IMR-90 (cell line): ENCODE measurements around the gene MUSTN1. TPM values are rescaled to one million over a fixed set of nuclear protein-coding genes. Genes with fewer than 3 reads are reported as not detected.

ENCODE experiments used
- ATAC-seq: fragments of 200-7000 bp; cut with Tn5 transposase; 2 replicates; pipeline ENCODE4 v1.9.1; 2020; ENCODE audit warnings: low read depth, mild to moderate bottlenecking, moderate library complexity
- BruUV-seq: library from RNA; stranded (reverse); fragments of 400-500 nt; replicated peaks from 2 replicates; lab custom pipeline; 2021; lab: Mats Ljungman, UMichigan
- CTCF ChIA-PET: fragments of 300-600 bp; formaldehyde crosslinking; extraction: SDS; loops from one replicate; lab custom pipeline; 2021; ENCODE audit warnings: antibody characterized with exemption; lab: Yijun Ruan, JAX
- POLR2A ChIA-PET: fragments of 300-600 bp; sonication (Branson Sonifier 250); formaldehyde crosslinking; loops from one replicate; lab custom pipeline; 2022; ENCODE audit warnings: antibody characterized with exemption; ENCODE audit not compliant: unreplicated experiment; lab: Charles Lee
- DNase-seq: peaks from one replicate; pipeline ENCODE4 v3.0.0; 2013
- H2AFZ ChIP-seq: replicated peaks from 2 replicates; pipeline ENCODE3; 2013; ENCODE audit warnings: low read length, mild to moderate bottlenecking; ENCODE audit not compliant: poor library complexity
- H2AK5ac ChIP-seq: 2 replicates; pipeline ENCODE4 v1.6.1; 2013; ENCODE audit warnings: low read depth, low read length, inconsistent platforms
- H2AK9ac ChIP-seq: replicated peaks from 2 replicates; pipeline ENCODE3; 2013; ENCODE audit warnings: mild to moderate bottlenecking, low read depth, low read length, moderate library complexity; ENCODE audit not compliant: poor library complexity
- H2BK120ac ChIP-seq: 2 replicates; pipeline ENCODE4 v1.6.1; 2013; ENCODE audit warnings: low read depth, low read length, inconsistent platforms
- H2BK15ac ChIP-seq: 3 replicates; pipeline ENCODE4 v1.6.1; 2013; ENCODE audit warnings: low read depth, low read length, inconsistent platforms
- H2BK20ac ChIP-seq: 2 replicates; pipeline ENCODE4 v1.6.1; 2013; ENCODE audit warnings: low read depth, mild to moderate bottlenecking, inconsistent platforms, low read length, moderate library complexity
- H2BK5ac ChIP-seq: 2 replicates; pipeline ENCODE4 v1.6.1; 2013; ENCODE audit warnings: mild to moderate bottlenecking, low read depth, low read length, inconsistent platforms; ENCODE audit not compliant: poor library complexity, severe bottlenecking
- H3K14ac ChIP-seq: replicated peaks from 2 replicates; pipeline ENCODE4 v1.6.1; 2013; ENCODE audit warnings: low read depth, low read length, inconsistent platforms
- H3K18ac ChIP-seq: 2 replicates; pipeline ENCODE4 v1.6.1; 2013; ENCODE audit warnings: low read depth, low read length, control low read depth
- H3K23ac ChIP-seq: 2 replicates; pipeline ENCODE4 v1.6.1; 2013; ENCODE audit warnings: low read depth, low read length, inconsistent platforms
- H3K27ac ChIP-seq: 2 replicates; pipeline ENCODE4 v1.5.1; 2013; ENCODE audit warnings: mild to moderate bottlenecking, control low read depth, low read length; ENCODE audit not compliant: insufficient read depth
- H3K27me3 ChIP-seq: 2 replicates; pipeline ENCODE4 v1.6.1; 2013; ENCODE audit warnings: low read length; ENCODE audit not compliant: control insufficient read depth, insufficient read depth
- H3K36me3 ChIP-seq: 2 replicates; pipeline ENCODE4 v1.6.1; 2013; ENCODE audit warnings: low read length, mixed read lengths; ENCODE audit not compliant: control insufficient read depth, insufficient read depth
- H3K4ac ChIP-seq: 2 replicates; pipeline ENCODE4 v1.6.1; 2013; ENCODE audit warnings: low read depth, low read length, inconsistent platforms
- H3K4me1 ChIP-seq: 2 replicates; pipeline ENCODE4 v1.6.1; 2013; ENCODE audit warnings: low read length, mixed read lengths; ENCODE audit not compliant: control insufficient read depth, insufficient read depth
- H3K4me2 ChIP-seq: 2 replicates; pipeline ENCODE4 v1.6.1; 2013; ENCODE audit warnings: low read depth, mild to moderate bottlenecking, control low read depth, low read length, moderate library complexity
- H3K4me3 ChIP-seq: 2 replicates; pipeline ENCODE4 v1.5.1; 2013; ENCODE audit warnings: low read depth, mild to moderate bottlenecking, control low read depth, low read length, moderate library complexity; ENCODE audit not compliant: insufficient read depth
- H3K56ac ChIP-seq: 2 replicates; pipeline ENCODE4 v1.6.1; 2013; ENCODE audit warnings: low read length, inconsistent platforms; ENCODE audit not compliant: insufficient read depth; ENCODE audit errors: extremely low read depth
- H3K79me1 ChIP-seq, 2 experiments: 2 replicates each; pipeline ENCODE4 v1.6.1; 2013; ENCODE audit warnings: low read length in 2 of 2, inconsistent platforms in 1 of 2, low read depth in 1 of 2
- H3K9ac ChIP-seq: 2 replicates; pipeline ENCODE4 v1.6.1; 2013; ENCODE audit warnings: low read depth, low read length, control low read depth
- H3K9me1 ChIP-seq: 2 replicates; pipeline ENCODE4 v1.6.1; 2013; ENCODE audit warnings: low read length, inconsistent platforms; ENCODE audit not compliant: insufficient read depth
- H3K9me3 ChIP-seq: 2 replicates; pipeline ENCODE4 v1.6.1; 2013; ENCODE audit warnings: low read length; ENCODE audit not compliant: control insufficient read depth, insufficient read depth
- H4K20me1 ChIP-seq: 2 replicates; pipeline ENCODE4 v1.6.1; 2013; ENCODE audit warnings: low read length, inconsistent platforms; ENCODE audit not compliant: insufficient read depth
- H4K5ac ChIP-seq: 2 replicates; pipeline ENCODE4 v1.6.1; 2013; ENCODE audit warnings: mild to moderate bottlenecking, low read depth, low read length, control low read depth
- H4K8ac ChIP-seq, 2 experiments: 2 replicates each; pipeline ENCODE4 v1.6.1; 2013; ENCODE audit warnings: low read depth in 2 of 2, low read length in 2 of 2, control low read depth in 1 of 2, inconsistent platforms in 1 of 2
- H4K91ac ChIP-seq: 2 replicates; pipeline ENCODE4 v1.6.1; 2013; ENCODE audit warnings: low read depth, low read length, inconsistent platforms; ENCODE audit not compliant: insufficient read depth
- NFE2L2 ChIP-seq: fragments of 150-350 bp; IDR thresholded peaks from 2 replicates; pipeline ENCODE4 v1.6.1; 2016; ENCODE audit warnings: low read depth, mild to moderate bottlenecking, low read length
- SMC3 ChIP-seq: fragments of 150-350 bp; IDR thresholded peaks from 2 replicates; pipeline ENCODE4 v1.6.1; 2016; ENCODE audit warnings: low read depth, mild to moderate bottlenecking, antibody characterized with exemption, low read length, moderate library complexity
- WGBS, 2 experiments: methylation state at CpG; one replicate each; pipeline versions ENCODE4 v1.1.5 to v1.1.7; 2013; ENCODE audit warnings: missing lambda C conversion rate in 2 of 2; ENCODE audit not compliant: insufficient read length in 1 of 2; ENCODE audit errors: extremely low coverage in 2 of 2; 5-methylcytosine and 5-hydroxymethylcytosine counted together
- dilution Hi-C: fragments of 300-500 bp; cut with HindIII; formaldehyde crosslinking; loops from one replicate; pipeline ENCODE4 v1.14.3; 2018; ENCODE audit warnings: low sequenced_read_pairs; ENCODE audit not compliant: unreplicated experiment
- in situ Hi-C: fragments of 300-500 bp; cut with MboI; formaldehyde crosslinking; loops from 3 replicates; pipeline ENCODE4 v1.14.3; 2019; ENCODE audit warnings: low sequenced_read_pairs, inconsistent platforms, mixed read lengths
- intact Hi-C: fragments of 100-400 bp; cut with micrococcal nuclease; formaldehyde crosslinking; loops from 2 replicates; pipeline ENCODE4 v1.10.0; 2022
- polyA plus RNA-seq, 3 experiments: library from polyadenylated mRNA; depleted of rRNA; stranded (reverse); fragments of >200 nt; gene quantifications; 2 replicates each; pipeline ENCODE4 v1.2.3, GENCODE V29; 2012; ENCODE audit warnings: low replicate concordance in 1 of 3
- total RNA-seq: library from RNA; depleted of rRNA; stranded (reverse); fragments of >200 nt; gene quantifications from 2 replicates; pipeline ENCODE4 v1.2.3, GENCODE V29; 2012
- TF ChIP-seq, protein P1 (sequence below): conservative IDR thresholded peaks from 2 replicates; pipeline ENCODE4 v1.5.1; 2012; ENCODE audit warnings: mild to moderate bottlenecking, low read depth, low read length, improper control_type of control experiment

The MUSTN1 gene
- total and polyA plus RNA-seq, 2 of the 4 experiments (the other 2 are of a cell fraction) = not detected

GRCh38 chr3:52877085-52877484 lies 42.3 kb upstream of the MUSTN1 start:
- no peak overlapping the region for H2AK5ac ChIP-seq
- no CpG with 5 or more reads among the region's 3 CpGs for WGBS, 2 experiments
- H2AK9ac ChIP-seq = no peak overlapping the region
- H3K4me1 ChIP-seq = peaks cover 11% of the 10 kb centered on the region
- H3K79me1 ChIP-seq = peaks cover 12 to 60% of the 10 kb centered on the region in 2 experiments
- H3K4me2 ChIP-seq = no peak overlapping the region
- H2BK20ac ChIP-seq = no peak overlapping the region
- H3K27me3 ChIP-seq = no peaks in the 10 kb centered on the region
- no peaks in the 10 kb centered on the region for H3K9me3 ChIP-seq
- ChIA-PET CTCF (no interaction called here), POLR2A (no interaction called here)
- no peaks in the 10 kb centered on the region for H4K20me1 ChIP-seq
- BruUV-seq = no TSS peak
- no peak overlapping the region for H3K4ac ChIP-seq
- H3K23ac ChIP-seq = no peak overlapping the region
- DNase-seq = no peak
- dilution Hi-C loops (no loop called here), in situ Hi-C loops (no loop called here), intact Hi-C loops (no loop called here)
- no peak overlapping the region for H4K5ac ChIP-seq
- TF ChIP-seq NFE2L2 (no peak), SMC3 (no peak)
- TF ChIP-seq, protein P1, sequence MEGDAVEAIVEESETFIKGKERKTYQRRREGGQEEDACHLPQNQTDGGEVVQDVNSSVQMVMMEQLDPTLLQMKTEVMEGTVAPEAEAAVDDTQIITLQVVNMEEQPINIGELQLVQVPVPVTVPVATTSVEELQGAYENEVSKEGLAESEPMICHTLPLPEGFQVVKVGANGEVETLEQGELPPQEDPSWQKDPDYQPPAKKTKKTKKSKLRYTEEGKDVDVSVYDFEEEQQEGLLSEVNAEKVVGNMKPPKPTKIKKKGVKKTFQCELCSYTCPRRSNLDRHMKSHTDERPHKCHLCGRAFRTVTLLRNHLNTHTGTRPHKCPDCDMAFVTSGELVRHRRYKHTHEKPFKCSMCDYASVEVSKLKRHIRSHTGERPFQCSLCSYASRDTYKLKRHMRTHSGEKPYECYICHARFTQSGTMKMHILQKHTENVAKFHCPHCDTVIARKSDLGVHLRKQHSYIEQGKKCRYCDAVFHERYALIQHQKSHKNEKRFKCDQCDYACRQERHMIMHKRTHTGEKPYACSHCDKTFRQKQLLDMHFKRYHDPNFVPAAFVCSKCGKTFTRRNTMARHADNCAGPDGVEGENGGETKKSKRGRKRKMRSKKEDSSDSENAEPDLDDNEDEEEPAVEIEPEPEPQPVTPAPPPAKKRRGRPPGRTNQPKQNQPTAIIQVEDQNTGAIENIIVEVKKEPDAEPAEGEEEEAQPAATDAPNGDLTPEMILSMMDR = no peak
- no peak overlapping the region for H4K91ac ChIP-seq
- no peak overlapping the region for H2BK15ac ChIP-seq
- H2AFZ ChIP-seq = no peak overlapping the region
- no peak overlapping the region for H3K18ac ChIP-seq
- peaks cover 10% of the 10 kb centered on the region; the same call in 1 of the 2 replicates for H3K9me1 ChIP-seq
- no peak for ATAC-seq
- no peak overlapping the region for H3K4me3 ChIP-seq
- H3K36me3 ChIP-seq = peaks cover 3% of the 10 kb centered on the region; the same call in 1 of the 2 replicates
- H3K14ac ChIP-seq = no peak overlapping the region
- no peak overlapping the region for H2BK5ac ChIP-seq
- H3K27ac ChIP-seq = no peak overlapping the region
- no peak overlapping the region for H3K56ac ChIP-seq
- H3K9ac ChIP-seq = no peak overlapping the region
- H4K8ac ChIP-seq = no peak overlapping the region
- H2BK120ac ChIP-seq = no peak overlapping the region
